T follicular helper cell (primary cell): ENCODE measurements around the gene IL1A.

Experiments used
- DNase-seq: peaks from one replicate; pipeline ENCODE4 v3.0.0-alpha.2; 2020; ENCODE audit warnings: low read depth

Gene IL1A

DNA sequence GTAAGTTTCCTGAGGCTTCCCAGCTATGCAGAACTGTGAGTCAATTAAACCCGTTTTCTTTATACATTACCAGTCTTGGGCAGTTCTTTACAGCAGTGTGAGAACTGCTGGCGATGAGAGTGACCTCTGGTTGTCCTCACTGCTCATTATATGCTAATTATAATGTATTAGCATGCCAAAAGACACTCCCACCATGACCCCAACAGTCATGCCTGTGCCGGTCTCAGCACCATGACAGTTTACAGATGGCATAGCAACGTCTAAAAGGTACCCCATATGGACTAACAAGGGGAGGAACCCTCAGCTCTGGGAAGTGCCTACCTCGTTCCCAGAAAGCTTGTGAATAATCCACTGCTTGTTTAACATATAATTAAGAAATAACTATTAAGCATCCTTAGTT lies 8.1 kb upstream of the IL1A start:
- no peak for DNase-seq

DNA sequence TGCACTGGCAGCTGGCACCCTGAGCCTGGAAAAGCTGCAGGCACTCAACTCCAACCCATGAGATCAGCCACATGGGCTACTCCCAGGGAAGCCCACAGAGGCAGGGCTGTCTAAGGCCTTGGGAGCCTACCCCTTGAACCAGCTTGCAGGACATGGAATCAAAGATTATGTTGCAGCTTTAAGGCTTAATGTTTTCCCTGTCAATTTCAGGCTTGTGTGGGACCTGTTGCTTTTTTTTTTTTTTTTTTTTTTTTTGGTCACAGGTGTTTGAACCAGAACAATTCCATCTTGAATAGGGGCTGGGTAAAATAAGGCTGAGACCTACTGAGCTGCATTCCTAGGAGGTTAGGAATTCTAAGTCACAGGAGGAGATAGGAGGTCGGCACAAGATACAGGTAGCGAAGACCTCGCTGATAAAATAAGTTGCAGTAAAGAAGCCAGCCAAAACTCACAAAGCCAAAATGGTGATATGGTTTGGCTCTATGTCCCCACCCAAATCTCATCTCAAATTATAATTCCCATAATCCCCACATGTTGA lies 7.5 kb upstream of the IL1A start:
- DNase-seq = no peak

DNA sequence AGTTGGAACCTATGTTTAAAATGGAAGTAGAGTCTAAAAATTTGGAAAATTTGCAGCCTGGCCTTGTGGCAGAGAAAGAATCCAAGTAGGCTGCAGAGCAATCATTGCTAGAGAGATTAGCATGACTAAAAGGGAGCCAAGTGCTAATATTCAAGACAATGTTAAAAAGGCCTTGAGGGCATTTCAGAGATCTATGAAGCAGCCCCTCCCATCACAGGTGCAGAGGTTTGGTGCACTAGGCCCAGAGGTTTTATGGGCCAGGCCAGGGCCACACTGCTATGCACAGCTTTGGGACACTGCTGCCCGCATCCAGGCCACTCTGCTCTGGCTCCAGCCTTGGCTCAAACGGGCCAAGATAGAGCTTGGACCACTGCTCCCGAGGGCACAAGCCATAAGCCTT lies 6.7 kb upstream of the IL1A start:
- DNase-seq = no peak

DNA sequence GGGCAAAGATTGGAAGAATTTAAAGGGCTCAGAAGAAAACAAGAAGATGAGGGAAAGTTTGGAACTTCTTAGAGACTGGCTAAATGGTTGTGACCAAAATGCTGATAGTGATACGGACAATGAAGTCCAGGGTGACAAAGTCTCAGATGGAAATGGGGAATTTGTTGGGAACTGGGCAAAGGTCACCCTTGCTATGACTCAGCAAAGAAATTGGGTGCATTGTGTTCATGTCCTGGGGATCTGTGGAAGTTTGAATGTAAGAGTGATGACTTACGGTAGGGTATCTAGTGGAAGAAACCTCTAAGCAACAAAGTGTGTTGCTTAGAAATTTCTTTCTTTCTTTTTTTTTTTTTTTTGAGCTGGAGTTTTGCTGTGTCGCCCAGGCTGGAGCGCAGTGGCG lies 6.0 kb upstream of the IL1A start:
- no peak for DNase-seq

DNA sequence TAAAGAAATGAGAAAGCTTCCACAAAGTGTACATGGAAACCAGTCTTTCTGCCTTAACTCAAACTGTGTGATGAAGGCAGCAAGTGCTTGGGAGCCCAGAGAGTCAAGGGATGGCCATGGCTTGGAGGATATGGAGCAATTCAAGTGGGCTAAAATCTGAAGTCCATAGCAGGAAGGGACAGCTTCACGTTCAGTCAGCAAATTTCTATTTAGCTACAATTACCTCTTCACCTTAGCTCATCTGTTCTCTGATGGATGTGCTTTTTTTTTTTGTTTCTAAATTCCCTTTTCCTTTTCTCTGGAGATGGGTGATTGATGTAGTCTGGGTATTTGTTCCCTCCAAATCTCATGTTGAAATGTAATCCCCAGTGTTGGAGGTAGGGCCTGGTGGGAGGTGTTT lies 4.9 kb upstream of the IL1A start:
- DNase-seq = no peak

DNA sequence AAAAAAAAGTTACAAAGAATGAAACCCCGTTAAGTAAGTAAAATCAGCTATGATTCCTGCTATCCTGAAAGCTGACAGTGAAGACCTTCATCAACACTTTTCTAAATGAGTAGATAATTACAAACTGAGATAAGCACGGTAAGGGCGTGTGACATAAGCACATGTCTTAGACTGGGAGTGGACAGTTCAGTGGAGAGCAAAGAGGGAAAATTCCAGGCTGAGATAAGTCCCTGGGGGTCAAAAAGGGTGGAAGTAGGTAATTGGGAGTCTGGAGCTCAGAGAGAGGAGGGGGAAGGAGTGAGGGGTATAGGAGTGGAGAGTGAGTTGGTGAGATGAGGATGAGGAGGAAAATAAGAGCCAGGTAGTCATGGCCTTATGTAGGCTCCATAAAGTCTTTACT lies 4.4 kb upstream of the IL1A start:
- DNase-seq = no peak

DNA sequence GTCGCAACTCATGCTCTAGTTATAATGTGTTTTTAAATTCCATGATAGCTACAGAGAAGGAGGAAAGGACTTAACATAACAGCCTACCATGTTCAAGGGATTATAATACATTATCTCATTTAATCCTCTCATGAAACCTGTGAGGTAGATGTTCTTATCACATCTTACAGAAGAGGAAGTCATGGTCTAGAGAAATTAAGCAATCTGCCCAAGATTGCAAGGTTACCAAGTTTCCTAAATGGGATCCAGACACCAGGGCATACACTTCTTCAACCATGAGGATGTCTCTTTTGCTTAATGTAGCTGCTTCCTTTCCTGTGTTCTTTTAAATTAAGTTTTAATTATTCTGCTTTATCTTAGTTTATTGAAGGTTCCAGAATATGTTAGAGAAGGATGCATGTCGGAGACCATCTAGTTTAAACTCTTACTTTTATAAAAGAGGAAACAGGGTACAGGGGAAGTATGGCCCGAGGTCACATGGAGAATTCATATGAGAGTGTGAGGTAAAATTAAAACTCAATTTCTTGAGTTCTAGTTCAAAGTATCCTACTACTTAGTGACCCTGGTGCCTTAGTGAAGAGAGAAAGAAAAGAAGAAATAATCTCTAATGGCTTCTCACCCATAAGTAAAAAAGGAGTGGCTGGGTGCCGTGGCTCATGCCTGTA lies 3.6 kb upstream of the IL1A start:
- no peak for DNase-seq

GRCh38 chr2:112787294-112787693 lies 3.0 kb upstream of the IL1A start:
- no peak for DNase-seq

DNA sequence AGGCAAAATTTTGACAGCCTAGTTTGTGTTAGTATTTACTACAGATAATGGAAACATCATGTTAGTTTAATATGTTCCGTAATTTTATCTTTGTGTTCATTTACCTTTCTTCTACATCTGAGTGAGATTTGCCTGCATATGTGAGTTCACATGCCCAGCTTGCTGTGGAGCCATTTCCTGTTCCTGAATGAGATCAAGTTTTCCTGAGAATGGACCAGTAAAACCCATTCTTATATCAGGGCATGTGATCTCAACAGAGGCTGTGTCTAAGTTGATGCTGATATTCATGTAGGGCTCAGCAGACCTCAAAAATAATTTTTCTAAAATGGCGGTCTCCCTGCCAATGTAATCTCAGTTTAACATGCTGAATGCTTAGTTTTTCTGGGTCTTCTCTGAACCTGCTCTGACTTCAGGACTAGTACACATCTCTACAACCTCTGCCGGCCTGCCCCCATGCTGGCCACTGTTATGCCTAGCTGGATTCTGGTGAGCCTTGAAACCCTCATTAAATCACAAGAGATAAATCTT lies 1.0 kb downstream of the IL1A start:
- DNase-seq = no peak

GRCh38 chr2:112782234-112782799 lies 2.0 kb downstream of the IL1A start:
- no peak for DNase-seq

GRCh38 chr2:112779598-112779997 lies 4.7 kb downstream of the IL1A start:
- no peak for DNase-seq

- no peak for DNase-seq
These were observed 7.3 kb downstream of the IL1A start for GRCh38 chr2:112777036-112777435.

GRCh38 chr2:112776113-112776512 lies 8.2 kb downstream of the IL1A start:
- DNase-seq = no peak

GRCh38 chr2:112774536-112775285 lies 9.6 kb downstream of the IL1A start:
- DNase-seq = no peak

DNA sequence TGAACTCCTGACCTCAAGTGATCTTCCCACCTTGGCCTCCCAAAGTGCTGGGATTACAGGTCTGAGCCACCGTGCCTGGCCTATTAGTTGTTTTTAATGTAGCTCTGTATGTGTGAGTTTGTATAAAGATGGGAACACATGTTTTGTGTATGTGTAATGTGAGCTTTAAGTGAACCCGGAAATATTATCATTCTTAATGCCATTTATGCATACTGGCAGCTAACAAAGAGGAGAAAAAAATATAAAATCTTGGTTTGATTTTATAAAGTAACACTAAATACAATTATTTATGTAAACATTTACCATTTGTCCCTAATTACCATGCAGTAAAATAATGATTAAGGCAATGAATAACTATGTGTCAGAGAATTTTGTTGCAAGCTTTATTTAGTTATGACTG lies 10.7 kb downstream of the IL1A start:
- DNase-seq = no peak

- no peak for DNase-seq
These were observed 11.3 kb downstream of the IL1A start for GRCh38 chr2:112772911-112773475.

GRCh38 chr2:112772322-112772721 lies 12.0 kb downstream of the IL1A start:
- no peak for DNase-seq

DNA sequence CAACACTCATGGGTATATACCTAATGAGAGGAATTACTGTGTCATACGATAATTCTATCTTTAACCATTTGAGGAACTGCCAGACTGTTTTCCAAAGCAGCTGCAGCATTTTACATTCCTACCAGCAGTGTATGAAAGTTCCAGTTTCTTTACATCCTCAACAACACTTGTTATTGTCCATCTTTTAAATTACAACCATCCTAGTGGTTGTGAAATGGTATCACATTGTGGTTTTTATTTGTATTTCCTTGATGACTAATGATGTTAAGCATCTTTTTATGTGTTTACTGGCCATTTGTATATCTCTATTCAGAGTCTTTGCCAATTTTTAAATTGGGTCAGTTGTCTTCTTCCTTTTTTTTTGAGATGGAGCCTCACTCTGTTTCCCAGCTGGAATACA lies 15.9 kb downstream of the IL1A start:
- DNase-seq = no peak

DNA sequence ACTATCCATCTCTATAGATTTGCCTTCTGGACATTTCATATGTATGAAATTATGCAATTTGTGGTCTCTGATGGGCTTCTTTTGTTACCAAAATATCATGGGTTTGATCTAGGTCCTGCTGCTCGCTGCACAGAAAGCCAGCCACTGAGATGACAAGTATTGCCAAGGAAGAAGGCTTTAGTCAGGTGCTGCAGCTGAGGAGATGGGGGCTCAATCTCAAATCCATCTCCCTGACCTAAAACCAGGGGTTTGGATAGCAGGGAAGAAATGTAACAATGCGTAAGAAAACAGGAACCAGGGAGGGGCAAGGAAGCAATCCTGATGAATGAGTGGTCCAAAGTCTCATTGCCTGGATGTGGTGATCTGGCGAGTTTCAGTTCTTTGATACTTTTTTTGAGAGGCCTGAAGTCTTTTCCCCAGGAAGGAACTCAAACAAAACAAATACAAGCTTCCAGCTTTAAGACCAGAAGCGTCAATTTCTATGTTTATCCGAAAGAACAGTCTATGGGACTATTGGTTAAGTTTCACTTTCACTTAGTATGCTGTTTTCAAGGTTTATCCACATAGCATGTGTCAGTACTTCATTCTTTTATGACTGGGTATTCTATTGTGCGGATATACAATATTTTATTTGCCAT lies 16.5 kb downstream of the IL1A start:
- DNase-seq = no peak

GRCh38 chr2:112765251-112765650 lies 19.0 kb downstream of the IL1A start:
- DNase-seq = no peak

DNA sequence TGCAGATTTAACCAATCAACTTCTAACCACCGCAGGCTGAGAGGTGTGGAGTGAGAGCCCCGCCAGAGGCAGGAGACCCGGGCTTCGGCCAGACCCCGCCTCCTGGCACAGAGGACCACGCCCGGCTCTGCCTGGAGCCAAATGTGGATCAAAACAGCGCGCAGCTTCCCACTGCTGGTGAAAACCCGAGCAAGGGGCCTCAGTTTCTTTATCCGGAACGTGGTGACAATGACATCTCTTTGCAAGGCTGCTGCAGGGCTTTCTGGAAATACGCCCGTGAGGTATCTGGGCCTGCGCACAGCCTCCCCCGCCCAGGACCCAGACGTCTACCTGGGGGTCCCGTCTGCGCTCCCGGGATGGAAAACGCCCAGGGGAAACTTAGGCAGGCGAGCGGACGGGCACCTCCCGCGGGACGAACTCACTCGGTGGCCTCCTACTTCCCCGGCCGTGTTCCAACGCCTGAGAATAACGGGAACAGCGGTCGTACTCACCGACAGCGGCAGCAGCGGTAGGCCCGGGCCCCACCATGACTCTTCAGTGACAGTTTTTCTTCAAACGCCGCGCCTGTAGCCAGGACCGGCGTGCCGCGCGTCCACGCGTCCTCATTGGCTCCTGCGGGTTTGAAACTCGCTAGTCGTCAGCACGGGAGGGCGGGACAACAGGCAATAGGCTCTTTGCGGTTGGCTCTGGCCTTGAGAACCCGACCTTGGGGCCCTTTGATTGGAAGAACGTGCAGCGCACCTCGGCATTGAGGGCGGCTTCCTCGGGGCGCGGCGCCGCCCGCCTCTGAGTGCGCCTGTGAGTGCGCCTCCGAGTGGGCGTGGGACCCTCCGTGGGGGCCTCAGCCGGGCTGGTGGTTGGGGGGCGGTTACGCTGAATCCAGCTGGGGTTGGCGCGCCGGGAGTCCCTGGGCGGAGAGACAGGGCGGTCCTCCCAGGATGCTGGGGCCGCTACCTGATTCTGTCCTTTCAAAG lies 19.9 kb downstream of the IL1A start, which contains the start of gene CKAP2L:
Gene CKAP2L (minus strand): TSS at position 539 of the 974 bp plus-strand sequence. CDS start 11 bp downstream, at position 528.
- peak; percentile 94 for DNase-seq
